NOMO-1 treated with dmso at 0.1 percent for 144 hours (cell line): ENCODE measurements around the gene CNTNAP4.

Experiments used
- DNase-seq: peaks from one replicate; lab custom pipeline; 2025; ENCODE audit not compliant: unreplicated experiment; lab: John Stamatoyannopoulos, UW

CNTNAP4 gene

DNA sequence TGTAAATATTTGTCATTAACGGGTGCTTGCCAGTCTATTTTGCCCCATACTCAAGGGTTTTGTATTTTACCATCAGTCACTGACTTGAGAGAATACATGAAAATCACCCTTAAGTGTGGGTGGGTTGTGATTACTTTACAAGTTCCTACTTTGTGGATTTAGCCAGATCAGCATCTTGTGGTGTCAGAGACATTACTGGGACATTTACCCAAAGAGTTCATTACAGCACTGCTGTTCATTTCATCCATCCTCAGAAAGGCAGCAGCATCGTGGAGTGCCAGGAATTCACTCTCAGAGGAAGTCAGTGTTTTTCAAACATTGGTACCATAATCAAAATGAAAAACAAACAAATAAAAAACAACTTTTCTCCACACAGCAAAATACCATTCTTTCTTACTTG lies 110.8 kb downstream of the CNTNAP4 start:
- no peak for DNase-seq

DNA sequence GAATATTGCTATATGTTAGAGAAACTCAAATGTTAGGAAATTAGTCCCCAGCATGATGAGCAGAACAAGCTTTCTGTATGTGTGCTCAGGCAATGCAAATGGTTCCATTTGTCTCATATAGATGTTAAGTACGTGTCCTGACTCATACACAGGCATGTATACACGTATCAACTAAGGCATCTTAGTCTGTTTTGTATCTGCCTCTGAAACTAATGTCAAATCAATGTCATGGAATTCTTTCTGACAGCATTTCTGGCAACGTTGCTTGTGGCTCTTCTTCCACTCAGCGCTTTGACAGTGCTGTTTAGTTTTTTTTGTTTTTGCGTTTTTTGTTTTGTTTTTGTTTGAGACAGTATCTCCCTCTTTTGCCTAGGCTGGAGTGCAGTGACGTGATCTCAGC lies 111.9 kb downstream of the CNTNAP4 start:
- no peak for DNase-seq

DNA sequence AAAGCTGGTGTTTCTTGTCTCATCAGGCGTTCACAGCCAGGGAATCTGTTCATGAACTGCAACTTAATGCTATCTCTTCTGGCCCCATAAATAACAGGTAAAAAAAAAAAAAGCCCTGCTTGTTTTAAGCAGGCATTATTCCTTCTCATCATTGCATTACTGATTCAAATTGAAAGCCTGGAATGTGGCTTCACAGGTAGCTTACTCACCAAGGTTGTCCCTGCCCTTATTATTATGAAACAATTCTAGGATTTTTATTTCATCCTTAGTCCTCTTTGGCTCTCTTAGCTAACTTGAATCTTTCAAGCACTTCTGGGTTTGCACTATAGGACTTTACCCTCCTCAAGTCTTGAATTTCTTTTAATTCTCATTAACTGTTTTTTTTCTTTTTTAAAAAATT lies 113.3 kb downstream of the CNTNAP4 start:
- no peak for DNase-seq

DNA sequence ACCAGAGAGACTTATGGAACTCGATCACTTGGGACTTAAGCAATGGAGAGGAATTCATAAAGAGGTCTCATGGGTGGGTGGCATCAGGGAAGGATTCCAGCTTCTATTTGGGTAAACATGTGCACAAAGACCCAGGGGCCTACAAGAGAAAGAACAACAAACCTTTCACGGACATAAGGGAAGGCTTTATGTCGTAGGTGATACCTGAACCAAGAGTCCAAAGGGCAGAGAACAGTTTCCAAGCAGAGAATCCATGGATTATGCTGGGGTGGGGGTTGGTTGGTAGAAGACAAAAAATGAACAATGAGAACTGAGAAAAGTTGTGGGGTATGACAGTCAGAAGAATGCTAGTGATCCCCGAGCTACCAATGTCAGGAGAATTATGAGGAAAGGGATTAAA lies 119.8 kb downstream of the CNTNAP4 start:
- no peak for DNase-seq

GRCh38 chr16:76409706-76410105 lies 132.5 kb downstream of the CNTNAP4 start:
- DNase-seq: no peak

GRCh38 chr16:76421571-76421970 lies 144.4 kb downstream of the CNTNAP4 start:
- no peak for DNase-seq

DNA sequence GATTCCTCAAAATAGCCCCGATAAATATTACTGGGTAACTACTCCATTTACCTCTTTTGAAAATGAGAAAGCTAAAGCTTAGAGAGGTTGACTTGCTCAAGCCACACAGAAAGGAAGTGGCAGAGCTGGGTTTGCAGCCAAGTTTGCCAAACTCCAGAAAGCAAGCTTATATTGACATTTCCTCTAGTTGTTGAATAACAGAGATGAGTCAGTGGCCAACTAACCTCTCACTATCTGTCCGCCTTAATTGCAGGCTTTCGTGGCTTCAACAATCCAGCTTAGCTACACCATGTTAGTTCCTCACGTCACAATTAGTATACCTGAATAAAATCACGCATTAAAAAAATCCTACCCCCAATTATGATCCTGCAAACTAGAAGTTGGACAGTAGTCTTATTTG lies 151.7 kb downstream of the CNTNAP4 start:
- DNase-seq: peak; percentile 68

DNA sequence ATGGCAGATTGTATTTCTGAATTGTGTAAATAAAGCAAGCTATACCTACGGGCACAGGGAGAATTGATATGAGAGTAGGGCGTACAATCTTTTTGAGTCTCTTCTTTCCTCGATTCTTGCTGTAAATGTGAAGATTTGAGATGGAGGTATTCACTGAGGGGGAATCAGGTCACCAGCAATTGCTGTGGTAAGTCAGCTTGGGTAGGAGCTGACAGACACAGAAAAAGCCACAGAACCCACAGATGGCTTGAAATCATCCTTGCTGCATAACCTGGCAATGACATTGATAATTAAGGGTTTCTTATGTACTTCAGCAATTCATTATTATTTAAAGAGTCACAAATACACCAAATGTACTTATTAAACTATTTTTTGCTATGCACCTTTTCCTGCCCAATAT lies 164.2 kb downstream of the CNTNAP4 start:
- no peak for DNase-seq

GRCh38 chr16:76441876-76442275 lies 164.7 kb downstream of the CNTNAP4 start:
- no peak for DNase-seq

DNA sequence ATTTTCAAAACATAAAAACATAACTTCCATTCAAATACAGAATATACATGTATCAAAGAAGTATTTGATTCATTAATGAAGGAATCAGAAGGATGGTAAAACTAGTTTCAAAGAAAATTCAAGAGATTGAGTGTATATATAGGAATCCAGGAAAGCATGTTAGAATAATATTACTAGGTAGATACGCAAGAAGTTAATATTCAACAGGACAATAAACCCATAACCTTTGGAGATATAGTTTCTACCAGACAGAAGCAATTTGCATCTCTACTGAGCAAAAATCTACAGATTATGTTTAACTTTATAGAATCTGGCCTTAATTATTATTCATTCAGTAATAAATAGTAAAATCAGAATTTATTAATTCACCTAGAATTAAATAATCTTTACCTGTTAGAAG lies 166.8 kb downstream of the CNTNAP4 start:
- DNase-seq: no peak

- no peak for DNase-seq
Measured at GRCh38 chr16:76444832-76445231, 167.6 kb downstream of the CNTNAP4 start.

DNA sequence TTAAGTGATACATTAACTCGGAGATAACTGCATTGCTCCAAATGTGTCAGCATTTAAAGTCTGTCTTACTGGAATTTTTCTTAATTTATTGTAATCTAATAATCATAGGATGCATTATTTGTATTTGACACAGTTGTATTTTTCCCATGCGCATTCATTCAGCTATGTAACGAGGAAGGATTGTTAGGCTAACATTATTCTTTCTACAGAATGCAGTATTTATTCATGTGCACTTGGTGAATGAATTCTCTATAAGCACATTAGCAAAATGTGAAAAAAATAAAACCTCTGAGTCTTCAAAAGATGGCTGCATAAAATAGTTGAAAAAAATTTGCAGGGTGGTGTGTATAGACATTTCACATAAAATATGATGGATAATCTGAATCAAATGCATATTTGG lies 168.6 kb downstream of the CNTNAP4 start:
- no peak for DNase-seq

DNA sequence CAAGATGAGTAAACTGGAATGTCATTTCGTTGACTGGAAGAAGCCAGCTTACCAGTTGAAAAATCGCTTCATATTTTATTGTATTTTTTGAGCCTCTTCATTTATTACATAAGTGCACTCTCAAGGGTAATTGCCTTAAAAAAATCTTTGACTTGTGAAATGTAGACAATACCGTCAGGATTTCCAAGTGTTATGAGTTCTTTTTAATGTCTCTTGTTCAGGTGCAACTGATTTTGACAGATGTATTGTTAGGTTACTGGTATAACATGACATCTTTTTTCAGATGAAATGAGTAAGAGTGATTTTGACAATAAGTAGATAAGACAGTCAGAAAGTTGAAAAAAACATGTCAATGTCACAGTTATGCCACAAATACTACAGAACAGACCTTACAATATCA lies 169.1 kb downstream of the CNTNAP4 start:
- DNase-seq: no peak

DNA sequence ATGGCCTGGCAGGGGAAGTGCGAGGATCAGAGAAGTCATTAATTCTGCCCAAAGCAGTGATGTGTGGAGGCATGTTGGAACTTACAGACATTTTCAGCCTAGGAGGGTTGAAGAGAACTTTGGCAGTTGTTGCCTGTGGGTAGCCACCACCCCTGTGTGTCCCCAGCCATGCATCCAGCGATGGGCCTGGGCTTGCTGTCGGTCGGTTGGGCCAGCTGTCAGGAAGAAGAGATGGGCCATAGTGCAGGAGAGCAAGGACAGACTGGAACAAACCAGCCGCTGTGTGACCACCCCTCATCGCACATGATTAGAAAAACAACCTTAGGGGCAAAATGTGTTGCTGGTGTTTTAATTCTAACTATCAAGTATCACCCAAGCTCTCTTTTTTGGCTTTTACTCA lies 173.7 kb downstream of the CNTNAP4 start:
- no peak for DNase-seq

GRCh38 chr16:76455257-76455656 lies 178.1 kb downstream of the CNTNAP4 start:
- no peak for DNase-seq

DNA sequence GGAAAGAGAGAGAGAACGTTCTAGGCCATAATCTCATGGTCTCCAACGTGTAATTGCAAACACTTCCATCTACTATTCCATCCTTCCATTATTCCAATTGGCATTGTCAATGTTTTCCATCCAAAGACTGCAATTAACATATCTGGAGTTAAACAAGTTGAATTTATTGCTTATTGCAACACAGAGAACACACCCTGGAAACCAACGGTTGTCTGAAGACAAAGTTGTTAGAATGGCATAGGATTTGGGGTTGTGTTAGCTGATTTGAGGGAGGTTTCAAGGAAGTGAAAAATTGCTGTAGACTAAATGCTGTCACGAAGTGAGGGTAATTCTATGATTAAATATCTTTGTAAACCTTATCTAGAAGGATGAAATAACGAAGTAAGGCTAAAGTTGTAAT lies 178.8 kb downstream of the CNTNAP4 start:
- DNase-seq: no peak

DNA sequence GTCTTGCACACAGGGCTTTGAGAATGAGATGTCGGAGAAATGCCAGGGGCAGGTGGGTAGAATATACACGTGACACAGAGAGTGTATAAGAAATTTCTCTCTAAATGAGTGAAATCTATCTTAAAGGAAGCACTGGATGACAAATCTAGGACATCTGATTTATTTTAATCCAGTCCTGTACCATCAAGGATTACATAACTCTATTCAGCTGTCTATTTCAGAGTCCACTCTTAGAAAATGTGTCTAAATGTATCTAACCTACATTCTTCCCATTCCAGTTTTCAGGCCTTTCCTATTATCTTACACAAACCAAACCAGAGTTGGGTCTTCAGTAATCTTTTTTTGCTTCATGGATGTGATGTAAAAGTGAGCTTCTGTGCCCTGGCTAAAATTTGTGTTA lies 181.9 kb downstream of the CNTNAP4 start:
- no peak for DNase-seq

GRCh38 chr16:76461836-76462235 lies 184.6 kb downstream of the CNTNAP4 start:
- no peak for DNase-seq

- DNase-seq: no peak
Measured at GRCh38 chr16:76464955-76465620, 187.9 kb downstream of the CNTNAP4 start.

DNA sequence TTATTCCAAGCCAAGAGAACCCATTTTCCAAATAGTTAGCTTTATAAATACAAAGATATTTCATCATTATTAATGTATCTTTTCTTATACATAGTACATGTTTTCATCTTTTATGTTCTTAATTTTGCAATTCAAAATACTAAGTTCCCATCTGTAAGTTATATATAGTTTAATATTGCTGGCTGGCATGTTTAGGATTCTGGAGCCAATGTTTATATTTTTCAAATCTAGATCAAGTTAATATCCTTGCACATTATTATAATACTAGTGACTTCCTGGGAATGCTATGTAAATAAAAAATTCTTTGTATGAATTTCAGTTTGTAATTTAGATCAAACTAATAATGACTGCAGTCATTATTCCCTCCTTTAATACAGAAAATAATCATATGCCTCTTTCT lies 189.7 kb downstream of the CNTNAP4 start:
- no peak for DNase-seq

DNA sequence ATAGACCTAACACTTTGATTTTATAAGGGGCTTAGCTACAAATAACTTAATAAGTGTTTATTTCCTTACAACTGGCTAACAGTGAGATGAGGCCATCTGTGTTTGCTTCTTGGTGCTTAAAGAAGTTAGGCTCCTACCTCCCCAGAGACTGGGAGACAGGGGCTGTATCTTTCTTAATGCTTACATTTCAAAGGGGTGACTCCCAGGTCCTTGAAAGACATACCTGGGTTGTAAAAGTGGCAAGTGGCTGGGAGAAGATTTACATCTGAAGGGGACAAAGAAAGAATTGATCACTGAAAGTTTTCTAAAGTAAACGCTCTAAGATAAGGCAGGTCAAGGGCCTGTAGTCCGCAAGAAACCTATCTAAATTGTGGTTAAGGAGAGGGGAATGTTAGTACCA lies 196.8 kb downstream of the CNTNAP4 start:
- DNase-seq: no peak

GRCh38 chr16:76478105-76478504 lies 200.9 kb downstream of the CNTNAP4 start:
- DNase-seq: no peak

- DNase-seq: no peak
Measured at GRCh38 chr16:76483307-76483909, 206.2 kb downstream of the CNTNAP4 start.
